Osteocyte (in vitro differentiated cells): ENCODE data around the gene CLDN20. TPM values are rescaled to one million over a fixed set of nuclear protein-coding genes. Genes with fewer than 3 reads are reported as not detected.

Experiments
- DNase-seq: peaks from one replicate; pipeline ENCODE4 v3.0.0; 2021; ENCODE audit warnings: mixed read lengths; ENCODE audit not compliant: unreplicated experiment; ENCODE audit errors: extremely low spot score
- H3K27ac Mint-ChIP-seq: one replicate; pipeline ENCODE4 v1.8.0; 2021; ENCODE audit warnings: mild to moderate bottlenecking, mixed read lengths; ENCODE audit not compliant: unreplicated experiment
- H3K27me3 Mint-ChIP-seq: one replicate; pipeline ENCODE4 v1.8.0; 2021; ENCODE audit warnings: mixed read lengths; ENCODE audit not compliant: unreplicated experiment
- H3K36me3 Mint-ChIP-seq: one replicate; pipeline ENCODE4 v1.8.0; 2021; ENCODE audit warnings: mixed read lengths; ENCODE audit not compliant: unreplicated experiment
- H3K4me1 Mint-ChIP-seq: one replicate; pipeline ENCODE4 v1.8.0; 2021; ENCODE audit warnings: mixed read lengths; ENCODE audit not compliant: unreplicated experiment
- H3K4me3 Mint-ChIP-seq: one replicate; pipeline ENCODE4 v1.8.0; 2021; ENCODE audit warnings: mild to moderate bottlenecking, moderate library complexity, mixed read lengths; ENCODE audit not compliant: unreplicated experiment
- H3K9me3 Mint-ChIP-seq: one replicate; pipeline ENCODE4 v1.8.0; 2021; ENCODE audit warnings: mixed read lengths; ENCODE audit not compliant: unreplicated experiment
- CTCF ChIP-seq: fragments of 200-600 bp; sonication (generic); IDR thresholded peaks from 2 replicates; pipeline ENCODE4 v1.5.0; 2021; ENCODE audit warnings: antibody characterized with exemption, mild to moderate bottlenecking, moderate library complexity
- total RNA-seq: library from RNA; stranded (reverse); gene quantifications from 2 replicates; pipeline ENCODE4 v1.2.1, GENCODE V29; 2021

Gene CLDN20
- total RNA-seq, 1 donor from 2014 or later: not detected

DNA sequence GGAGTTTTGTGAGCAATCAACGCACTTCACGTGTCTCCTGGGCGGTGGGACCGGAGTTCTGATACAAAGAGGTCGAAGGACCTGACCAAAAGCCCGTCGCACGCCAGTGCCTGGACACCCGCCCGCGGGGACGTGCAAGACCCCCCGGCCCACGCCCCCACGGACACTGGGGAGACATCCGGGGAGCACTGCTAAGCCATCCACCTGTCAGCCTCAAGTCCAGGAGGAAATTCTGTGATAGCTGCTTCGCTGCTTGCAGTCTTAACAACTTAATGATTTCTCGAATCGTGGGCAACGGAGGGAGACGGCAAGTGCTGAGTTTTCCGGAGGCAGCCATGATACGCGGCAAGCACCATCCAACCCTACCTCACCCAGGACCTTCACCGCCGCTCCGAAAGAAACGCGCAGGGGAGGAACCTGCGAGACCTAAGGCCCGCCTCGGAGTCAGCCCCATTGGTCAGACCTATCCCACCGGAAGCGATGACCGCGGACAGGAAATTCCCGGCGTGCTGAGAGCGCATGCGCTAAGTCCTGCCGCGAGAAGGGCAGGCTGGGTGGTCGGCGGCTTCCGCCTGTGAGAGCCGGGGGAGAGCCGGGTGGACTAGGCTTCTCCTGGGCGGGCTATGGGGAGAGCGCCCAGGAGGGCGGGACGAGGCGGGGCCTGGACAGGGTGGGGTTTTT is 50.4 kb downstream of the CLDN20 start, which contains the start of gene TFB1M:
Gene TFB1M (minus strand): TSS at position 393 of the 681 bp plus-strand sequence. CDS start 56 bp downstream, at position 337.
- no peaks in the 10 kb centered on the region for H3K27me3 Mint-ChIP-seq
- H3K4me3 Mint-ChIP-seq: peak within 1 kb of the TSS; percentile 92
- peaks cover 4% of the 10 kb centered on the region for H3K36me3 Mint-ChIP-seq
- H3K9me3 Mint-ChIP-seq: no peaks in the 10 kb centered on the region
- no peak for TF ChIP-seq CTCF
- H3K27ac Mint-ChIP-seq: peak within 1 kb of the TSS; percentile 93
- peak; percentile 99 for DNase-seq
- peaks cover 14% of the 10 kb centered on the region for H3K4me1 Mint-ChIP-seq

DNA sequence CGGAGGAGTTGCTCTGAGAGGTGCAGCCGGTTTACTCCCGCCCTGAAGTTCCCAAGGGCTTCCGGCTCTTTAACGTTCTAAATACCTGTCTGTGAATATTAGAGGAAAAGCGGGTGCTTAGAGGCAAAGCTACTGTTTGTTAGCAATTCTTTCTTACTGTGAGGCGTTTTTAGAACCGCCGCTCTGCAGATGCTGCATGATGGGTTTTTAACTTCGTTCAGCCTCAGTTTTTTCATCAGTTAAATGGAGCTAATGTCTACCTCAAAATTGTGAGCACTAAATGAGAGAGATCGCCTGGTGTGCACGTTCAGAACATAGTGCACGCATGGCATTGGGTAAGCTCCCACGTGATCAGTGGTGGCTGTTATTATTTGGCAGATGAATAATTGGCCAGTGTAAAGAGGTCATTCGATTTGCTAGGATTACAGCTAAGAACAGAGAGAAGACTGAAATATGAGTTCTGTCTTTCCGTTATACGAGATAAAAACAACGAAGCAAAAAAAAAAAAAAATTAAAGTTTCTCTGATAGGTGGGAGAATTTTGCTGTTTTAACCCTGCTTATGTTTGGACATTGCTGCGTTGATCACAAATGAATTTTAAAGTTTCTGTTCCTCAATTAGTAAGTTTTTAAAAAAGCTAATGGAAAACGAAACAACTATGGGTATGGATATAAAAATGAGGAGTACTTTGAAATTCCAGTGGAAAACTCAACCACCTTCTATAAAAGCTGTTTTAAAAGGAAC is 51.1 kb downstream of the CLDN20 start:
- no peak for TF ChIP-seq CTCF
- peaks cover 1% of the 10 kb centered on the region for H3K36me3 Mint-ChIP-seq
- H3K27ac Mint-ChIP-seq: peak overlapping the region; percentile 93
- no peak for DNase-seq
- no peaks in the 10 kb centered on the region for H3K27me3 Mint-ChIP-seq
- peak overlapping the region; percentile 92 for H3K4me3 Mint-ChIP-seq
- no peaks in the 10 kb centered on the region for H3K9me3 Mint-ChIP-seq
- peaks cover 14% of the 10 kb centered on the region for H3K4me1 Mint-ChIP-seq

- no peaks in the 10 kb centered on the region for H3K9me3 Mint-ChIP-seq
- no peak for DNase-seq
- TF ChIP-seq CTCF: no peak
- peaks cover 1% of the 10 kb centered on the region for H3K36me3 Mint-ChIP-seq
- H3K4me3 Mint-ChIP-seq: peak overlapping the region; percentile 92
- H3K27ac Mint-ChIP-seq: peak overlapping the region; percentile 93
- H3K4me1 Mint-ChIP-seq: peaks cover 14% of the 10 kb centered on the region
- no peaks in the 10 kb centered on the region for H3K27me3 Mint-ChIP-seq
These were observed 51.7 kb downstream of the CLDN20 start for GRCh38 chr6:155315516-155315871.

DNA sequence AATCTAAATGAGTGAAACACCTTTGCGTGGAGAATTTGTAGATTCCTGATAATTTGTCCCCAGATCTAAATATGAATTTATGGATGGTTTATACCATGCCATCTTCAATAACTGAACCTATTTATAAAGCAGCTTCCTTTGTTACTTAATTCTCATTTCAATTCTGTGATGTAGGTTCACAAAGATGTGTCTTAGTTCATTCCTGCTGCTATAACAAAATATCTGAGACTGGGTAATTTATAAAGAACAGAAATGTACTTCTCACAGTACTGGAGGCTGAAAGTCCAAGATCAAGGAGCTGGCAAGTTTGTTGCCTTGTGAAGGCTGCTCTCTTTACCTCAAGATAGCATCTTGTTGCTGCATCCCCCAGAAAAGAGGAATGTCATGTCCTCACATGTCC is 52.6 kb downstream of the CLDN20 start:
- H3K36me3 Mint-ChIP-seq: peaks cover 1% of the 10 kb centered on the region

More for the DNA sequence above, 52.6 kb downstream of the CLDN20 start:
- no peak for TF ChIP-seq CTCF
- H3K4me1 Mint-ChIP-seq: peaks cover 14% of the 10 kb centered on the region
- no peak for DNase-seq
- H3K27ac Mint-ChIP-seq: no peak overlapping the region
- no peaks in the 10 kb centered on the region for H3K9me3 Mint-ChIP-seq
- no peaks in the 10 kb centered on the region for H3K27me3 Mint-ChIP-seq
- no peak overlapping the region for H3K4me3 Mint-ChIP-seq
